GM23338 (cell line): ENCODE measurements around the gene SCUBE2.

Experiments
- CREB1 ChIP-seq: fragments of 250-450 bp; sonication (Bioruptor Pico); IDR thresholded peaks from 2 replicates; pipeline ENCODE4 v1.5.0; 2020; ENCODE audit warnings: low read depth, mild to moderate bottlenecking, moderate library complexity
- EZH2 ChIP-seq: fragments of 200-600 bp; sonication (generic); IDR thresholded peaks from one replicate; pipeline ENCODE4 v1.8.0; 2017; ENCODE audit warnings: antibody characterized with exemption, mild to moderate bottlenecking, low read depth; ENCODE audit not compliant: unreplicated experiment
- EZH2phosphoT487 ChIP-seq: fragments of 200-600 bp; sonication (generic); IDR thresholded peaks from one replicate; pipeline ENCODE4 v1.8.1; 2018; ENCODE audit warnings: antibody characterized with exemption; ENCODE audit not compliant: unreplicated experiment
- POLR2AphosphoS5 ChIP-seq: IDR thresholded peaks from 2 replicates; pipeline ENCODE4 v1.6.1; 2016; ENCODE audit warnings: antibody characterized with exemption, low read depth
- STAT1 ChIP-seq: IDR thresholded peaks from one replicate; pipeline ENCODE4 v1.6.1; 2016; ENCODE audit warnings: antibody characterized with exemption; ENCODE audit not compliant: unreplicated experiment
- TF ChIP-seq, protein P1 (sequence below), 2 experiments: fragments of 200-600 bp in 1 of 2; sonication (generic) in 1 of 2; conservative IDR thresholded peaks; 2 replicates each; pipeline versions ENCODE4 v1.5.1 to v1.6.1; 2016 to 2017; ENCODE audit warnings: antibody characterized with exemption in 2 of 2, low read depth in 2 of 2, mild to moderate bottlenecking in 2 of 2, moderate library complexity in 1 of 2
- TF ChIP-seq, protein P2 (sequence below): IDR thresholded peaks from one replicate; pipeline ENCODE4 v1.6.1; 2018; ENCODE audit warnings: antibody characterized with exemption; ENCODE audit not compliant: unreplicated experiment
- TF ChIP-seq, protein P3 (sequence below): fragments of 250-450 bp; sonication (Bioruptor Pico); IDR thresholded peaks from 2 replicates; pipeline ENCODE4 v1.5.0; 2020; ENCODE audit warnings: mild to moderate bottlenecking, moderate library complexity

DNA sequence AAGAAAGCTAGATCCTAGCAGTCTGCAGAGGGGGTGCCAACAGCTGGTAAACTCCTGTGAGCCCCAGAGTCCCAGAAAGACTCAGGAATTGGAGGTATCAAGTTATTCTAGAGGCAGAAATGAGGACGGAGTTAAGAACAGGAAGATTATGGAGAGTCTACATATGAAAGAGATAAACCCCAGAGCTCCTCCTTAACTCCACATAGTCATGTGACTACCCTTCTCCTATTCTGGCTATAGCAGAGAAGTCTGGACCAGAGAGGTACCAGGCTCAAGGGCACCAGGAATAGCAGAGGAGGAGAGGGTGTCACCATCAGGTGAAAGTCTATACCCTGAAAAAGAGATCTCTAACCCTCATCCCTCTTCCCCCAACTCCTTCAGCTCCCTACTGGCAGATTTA is 29.6 kb downstream of the SCUBE2 start:
- TF ChIP-seq, protein P1, sequence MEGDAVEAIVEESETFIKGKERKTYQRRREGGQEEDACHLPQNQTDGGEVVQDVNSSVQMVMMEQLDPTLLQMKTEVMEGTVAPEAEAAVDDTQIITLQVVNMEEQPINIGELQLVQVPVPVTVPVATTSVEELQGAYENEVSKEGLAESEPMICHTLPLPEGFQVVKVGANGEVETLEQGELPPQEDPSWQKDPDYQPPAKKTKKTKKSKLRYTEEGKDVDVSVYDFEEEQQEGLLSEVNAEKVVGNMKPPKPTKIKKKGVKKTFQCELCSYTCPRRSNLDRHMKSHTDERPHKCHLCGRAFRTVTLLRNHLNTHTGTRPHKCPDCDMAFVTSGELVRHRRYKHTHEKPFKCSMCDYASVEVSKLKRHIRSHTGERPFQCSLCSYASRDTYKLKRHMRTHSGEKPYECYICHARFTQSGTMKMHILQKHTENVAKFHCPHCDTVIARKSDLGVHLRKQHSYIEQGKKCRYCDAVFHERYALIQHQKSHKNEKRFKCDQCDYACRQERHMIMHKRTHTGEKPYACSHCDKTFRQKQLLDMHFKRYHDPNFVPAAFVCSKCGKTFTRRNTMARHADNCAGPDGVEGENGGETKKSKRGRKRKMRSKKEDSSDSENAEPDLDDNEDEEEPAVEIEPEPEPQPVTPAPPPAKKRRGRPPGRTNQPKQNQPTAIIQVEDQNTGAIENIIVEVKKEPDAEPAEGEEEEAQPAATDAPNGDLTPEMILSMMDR (conservative IDR thresholded peaks at IDR 0.05; ENCODE audit: low read depth in 2 of 2): no peak
- TF ChIP-seq, protein P2, sequence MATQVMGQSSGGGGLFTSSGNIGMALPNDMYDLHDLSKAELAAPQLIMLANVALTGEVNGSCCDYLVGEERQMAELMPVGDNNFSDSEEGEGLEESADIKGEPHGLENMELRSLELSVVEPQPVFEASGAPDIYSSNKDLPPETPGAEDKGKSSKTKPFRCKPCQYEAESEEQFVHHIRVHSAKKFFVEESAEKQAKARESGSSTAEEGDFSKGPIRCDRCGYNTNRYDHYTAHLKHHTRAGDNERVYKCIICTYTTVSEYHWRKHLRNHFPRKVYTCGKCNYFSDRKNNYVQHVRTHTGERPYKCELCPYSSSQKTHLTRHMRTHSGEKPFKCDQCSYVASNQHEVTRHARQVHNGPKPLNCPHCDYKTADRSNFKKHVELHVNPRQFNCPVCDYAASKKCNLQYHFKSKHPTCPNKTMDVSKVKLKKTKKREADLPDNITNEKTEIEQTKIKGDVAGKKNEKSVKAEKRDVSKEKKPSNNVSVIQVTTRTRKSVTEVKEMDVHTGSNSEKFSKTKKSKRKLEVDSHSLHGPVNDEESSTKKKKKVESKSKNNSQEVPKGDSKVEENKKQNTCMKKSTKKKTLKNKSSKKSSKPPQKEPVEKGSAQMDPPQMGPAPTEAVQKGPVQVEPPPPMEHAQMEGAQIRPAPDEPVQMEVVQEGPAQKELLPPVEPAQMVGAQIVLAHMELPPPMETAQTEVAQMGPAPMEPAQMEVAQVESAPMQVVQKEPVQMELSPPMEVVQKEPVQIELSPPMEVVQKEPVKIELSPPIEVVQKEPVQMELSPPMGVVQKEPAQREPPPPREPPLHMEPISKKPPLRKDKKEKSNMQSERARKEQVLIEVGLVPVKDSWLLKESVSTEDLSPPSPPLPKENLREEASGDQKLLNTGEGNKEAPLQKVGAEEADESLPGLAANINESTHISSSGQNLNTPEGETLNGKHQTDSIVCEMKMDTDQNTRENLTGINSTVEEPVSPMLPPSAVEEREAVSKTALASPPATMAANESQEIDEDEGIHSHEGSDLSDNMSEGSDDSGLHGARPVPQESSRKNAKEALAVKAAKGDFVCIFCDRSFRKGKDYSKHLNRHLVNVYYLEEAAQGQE: no peak
- TF ChIP-seq POLR2AphosphoS5: no peak
- no peak for TF ChIP-seq CREB1 (CRISPR knock-in tag)
- no peak for TF ChIP-seq EZH2
- no peak for TF ChIP-seq EZH2phosphoT487
- TF ChIP-seq, protein P3, sequence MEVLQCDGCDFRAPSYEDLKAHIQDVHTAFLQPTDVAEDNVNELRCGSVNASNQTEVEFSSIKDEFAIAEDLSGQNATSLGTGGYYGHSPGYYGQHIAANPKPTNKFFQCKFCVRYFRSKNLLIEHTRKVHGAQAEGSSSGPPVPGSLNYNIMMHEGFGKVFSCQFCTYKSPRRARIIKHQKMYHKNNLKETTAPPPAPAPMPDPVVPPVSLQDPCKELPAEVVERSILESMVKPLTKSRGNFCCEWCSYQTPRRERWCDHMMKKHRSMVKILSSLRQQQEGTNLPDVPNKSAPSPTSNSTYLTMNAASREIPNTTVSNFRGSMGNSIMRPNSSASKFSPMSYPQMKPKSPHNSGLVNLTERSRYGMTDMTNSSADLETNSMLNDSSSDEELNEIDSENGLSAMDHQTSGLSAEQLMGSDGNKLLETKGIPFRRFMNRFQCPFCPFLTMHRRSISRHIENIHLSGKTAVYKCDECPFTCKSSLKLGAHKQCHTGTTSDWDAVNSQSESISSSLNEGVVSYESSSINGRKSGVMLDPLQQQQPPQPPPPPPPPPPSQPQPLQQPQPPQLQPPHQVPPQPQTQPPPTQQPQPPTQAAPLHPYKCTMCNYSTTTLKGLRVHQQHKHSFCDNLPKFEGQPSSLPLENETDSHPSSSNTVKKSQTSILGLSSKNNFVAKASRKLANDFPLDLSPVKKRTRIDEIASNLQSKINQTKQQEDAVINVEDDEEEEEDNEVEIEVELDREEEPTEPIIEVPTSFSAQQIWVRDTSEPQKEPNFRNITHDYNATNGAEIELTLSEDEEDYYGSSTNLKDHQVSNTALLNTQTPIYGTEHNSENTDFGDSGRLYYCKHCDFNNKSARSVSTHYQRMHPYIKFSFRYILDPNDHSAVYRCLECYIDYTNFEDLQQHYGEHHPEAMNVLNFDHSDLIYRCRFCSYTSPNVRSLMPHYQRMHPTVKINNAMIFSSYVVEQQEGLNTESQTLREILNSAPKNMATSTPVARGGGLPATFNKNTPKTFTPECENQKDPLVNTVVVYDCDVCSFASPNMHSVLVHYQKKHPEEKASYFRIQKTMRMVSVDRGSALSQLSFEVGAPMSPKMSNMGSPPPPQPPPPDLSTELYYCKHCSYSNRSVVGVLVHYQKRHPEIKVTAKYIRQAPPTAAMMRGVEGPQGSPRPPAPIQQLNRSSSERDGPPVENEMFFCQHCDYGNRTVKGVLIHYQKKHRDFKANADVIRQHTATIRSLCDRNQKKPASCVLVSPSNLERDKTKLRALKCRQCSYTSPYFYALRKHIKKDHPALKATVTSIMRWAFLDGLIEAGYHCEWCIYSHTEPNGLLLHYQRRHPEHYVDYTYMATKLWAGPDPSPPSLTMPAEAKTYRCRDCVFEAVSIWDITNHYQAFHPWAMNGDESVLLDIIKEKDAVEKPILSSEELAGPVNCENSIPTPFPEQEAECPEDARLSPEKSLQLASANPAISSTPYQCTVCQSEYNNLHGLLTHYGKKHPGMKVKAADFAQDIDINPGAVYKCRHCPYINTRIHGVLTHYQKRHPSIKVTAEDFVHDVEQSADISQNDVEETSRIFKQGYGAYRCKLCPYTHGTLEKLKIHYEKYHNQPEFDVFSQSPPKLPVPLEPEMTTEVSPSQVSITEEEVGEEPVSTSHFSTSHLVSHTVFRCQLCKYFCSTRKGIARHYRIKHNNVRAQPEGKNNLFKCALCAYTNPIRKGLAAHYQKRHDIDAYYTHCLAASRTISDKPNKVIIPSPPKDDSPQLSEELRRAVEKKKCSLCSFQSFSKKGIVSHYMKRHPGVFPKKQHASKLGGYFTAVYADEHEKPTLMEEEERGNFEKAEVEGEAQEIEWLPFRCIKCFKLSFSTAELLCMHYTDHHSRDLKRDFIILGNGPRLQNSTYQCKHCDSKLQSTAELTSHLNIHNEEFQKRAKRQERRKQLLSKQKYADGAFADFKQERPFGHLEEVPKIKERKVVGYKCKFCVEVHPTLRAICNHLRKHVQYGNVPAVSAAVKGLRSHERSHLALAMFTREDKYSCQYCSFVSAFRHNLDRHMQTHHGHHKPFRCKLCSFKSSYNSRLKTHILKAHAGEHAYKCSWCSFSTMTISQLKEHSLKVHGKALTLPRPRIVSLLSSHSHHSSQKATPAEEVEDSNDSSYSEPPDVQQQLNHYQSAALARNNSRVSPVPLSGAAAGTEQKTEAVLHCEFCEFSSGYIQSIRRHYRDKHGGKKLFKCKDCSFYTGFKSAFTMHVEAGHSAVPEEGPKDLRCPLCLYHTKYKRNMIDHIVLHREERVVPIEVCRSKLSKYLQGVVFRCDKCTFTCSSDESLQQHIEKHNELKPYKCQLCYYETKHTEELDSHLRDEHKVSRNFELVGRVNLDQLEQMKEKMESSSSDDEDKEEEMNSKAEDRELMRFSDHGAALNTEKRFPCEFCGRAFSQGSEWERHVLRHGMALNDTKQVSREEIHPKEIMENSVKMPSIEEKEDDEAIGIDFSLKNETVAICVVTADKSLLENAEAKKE: no peak
- TF ChIP-seq STAT1: no peak
